ENCODE data around the gene ASCL2.

The ASCL2 gene

GRCh38 chr11:2305140-2305778, 34.9 kb upstream of the ASCL2 start:
- TF ChIP-seq CTCF (conservative IDR thresholded peaks at IDR 0.05; ENCODE audit: control insufficient read depth, insufficient read depth, low read depth, low read length), result peak; percentile 78
- DNase-seq (ENCODE audit: low read depth), result peak; percentile 64
- H3K4me3 ChIP-seq (ENCODE audit: control insufficient read depth, low read depth, low read length), result no peak overlapping the region

GRCh38 chr11:2304506-2305139, 34.2 kb upstream of the ASCL2 start:
- no peak overlapping the region for H3K4me3 ChIP-seq (ENCODE audit: control insufficient read depth, low read depth, low read length)
- TF ChIP-seq CTCF (conservative IDR thresholded peaks at IDR 0.05; ENCODE audit: control insufficient read depth, insufficient read depth, low read depth, low read length), result no peak
- no peak for DNase-seq (ENCODE audit: low read depth)

GRCh38 chr11:2303627-2304505, 33.5 kb upstream of the ASCL2 start:
- DNase-seq (ENCODE audit: low read depth), result no peak
- no peak for TF ChIP-seq CTCF (conservative IDR thresholded peaks at IDR 0.05; ENCODE audit: control insufficient read depth, insufficient read depth, low read depth, low read length)
- no peak overlapping the region for H3K4me3 ChIP-seq (ENCODE audit: control insufficient read depth, low read depth, low read length)

- no peak overlapping the region for H3K4me3 ChIP-seq (ENCODE audit: control insufficient read depth, low read depth, low read length)
- TF ChIP-seq CTCF (conservative IDR thresholded peaks at IDR 0.05; ENCODE audit: control insufficient read depth, insufficient read depth, low read depth, low read length), result no peak
- DNase-seq (ENCODE audit: low read depth), result no peak
Measured at GRCh38 chr11:2302896-2303626, 32.7 kb upstream of the ASCL2 start.

- no peak for DNase-seq (ENCODE audit: low read depth)
Measured at GRCh38 chr11:2302306-2302895, 32.0 kb upstream of the ASCL2 start.

More at GRCh38 chr11:2302306-2302895, 32.0 kb upstream of the ASCL2 start:
- H3K4me3 ChIP-seq (ENCODE audit: control insufficient read depth, low read depth, low read length), result no peak overlapping the region
- no peak for TF ChIP-seq CTCF (conservative IDR thresholded peaks at IDR 0.05; ENCODE audit: control insufficient read depth, insufficient read depth, low read depth, low read length)

Measured in fibroblast of mammary gland (primary cell).